ENCODE measurements around the gene ROBO4. TPM values are rescaled to one million over a fixed set of nuclear protein-coding genes. Genes with fewer than 3 reads are reported as not detected.

ROBO4 gene
- total and polyA plus RNA-seq, 11 donors, result 16.3 to 63.5 (median 21.8) TPM

DNA sequence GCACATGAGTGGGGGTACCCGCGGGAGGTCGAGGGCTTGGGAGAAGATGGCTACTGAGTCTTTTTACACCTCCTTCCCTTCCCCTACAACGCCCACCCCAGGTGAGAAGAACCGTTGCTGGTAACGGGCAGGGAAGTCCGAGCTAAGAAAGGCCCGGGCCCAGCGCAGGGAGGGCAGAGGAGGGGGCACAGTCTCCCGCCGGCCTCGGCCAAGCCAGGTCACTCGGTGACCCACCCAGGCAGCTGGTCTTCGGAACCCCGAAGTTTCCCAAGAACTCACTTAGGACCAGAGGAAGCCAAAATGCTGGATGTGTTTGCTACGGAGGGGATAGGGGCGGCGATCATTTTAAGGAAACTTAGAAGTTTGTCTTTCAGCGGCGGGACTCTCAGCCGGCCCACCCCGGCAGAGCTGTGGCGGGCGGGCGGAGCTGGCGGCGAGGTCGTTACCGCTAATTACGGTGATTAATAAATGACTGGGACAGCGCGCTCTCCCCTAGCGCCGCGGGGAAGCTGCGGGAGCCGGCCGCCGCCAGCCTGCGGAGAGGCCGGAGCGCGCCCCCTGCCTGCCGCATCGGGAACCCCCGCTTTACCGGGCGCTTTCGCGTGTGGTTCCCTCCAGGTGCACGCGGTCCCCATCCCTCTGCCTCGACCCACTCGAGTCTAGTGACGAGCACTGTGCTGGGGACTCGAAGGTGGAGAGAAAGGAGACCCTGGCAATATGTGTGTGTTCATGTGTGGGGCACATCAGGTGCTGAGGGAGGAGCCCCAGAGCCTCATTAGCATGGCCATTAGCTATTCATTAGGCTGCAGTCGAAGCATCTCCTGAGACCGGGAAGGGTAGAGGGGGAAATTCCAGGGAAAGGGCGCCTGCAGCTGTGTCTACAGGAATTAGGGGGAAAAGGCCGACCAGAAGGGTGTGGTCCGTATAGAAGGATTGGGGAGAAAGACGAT lies 31.5 kb downstream of the ROBO4 start:
- TF ChIP-seq, protein P1, sequence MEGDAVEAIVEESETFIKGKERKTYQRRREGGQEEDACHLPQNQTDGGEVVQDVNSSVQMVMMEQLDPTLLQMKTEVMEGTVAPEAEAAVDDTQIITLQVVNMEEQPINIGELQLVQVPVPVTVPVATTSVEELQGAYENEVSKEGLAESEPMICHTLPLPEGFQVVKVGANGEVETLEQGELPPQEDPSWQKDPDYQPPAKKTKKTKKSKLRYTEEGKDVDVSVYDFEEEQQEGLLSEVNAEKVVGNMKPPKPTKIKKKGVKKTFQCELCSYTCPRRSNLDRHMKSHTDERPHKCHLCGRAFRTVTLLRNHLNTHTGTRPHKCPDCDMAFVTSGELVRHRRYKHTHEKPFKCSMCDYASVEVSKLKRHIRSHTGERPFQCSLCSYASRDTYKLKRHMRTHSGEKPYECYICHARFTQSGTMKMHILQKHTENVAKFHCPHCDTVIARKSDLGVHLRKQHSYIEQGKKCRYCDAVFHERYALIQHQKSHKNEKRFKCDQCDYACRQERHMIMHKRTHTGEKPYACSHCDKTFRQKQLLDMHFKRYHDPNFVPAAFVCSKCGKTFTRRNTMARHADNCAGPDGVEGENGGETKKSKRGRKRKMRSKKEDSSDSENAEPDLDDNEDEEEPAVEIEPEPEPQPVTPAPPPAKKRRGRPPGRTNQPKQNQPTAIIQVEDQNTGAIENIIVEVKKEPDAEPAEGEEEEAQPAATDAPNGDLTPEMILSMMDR (IDR thresholded peaks at IDR 0.05), result peak; percentile 65 to 87 (median 79)
- no peak for TF ChIP-seq POLR2A (IDR thresholded peaks at IDR 0.05)
- Histone ChIP-seq H3K4me3 (peak overlapping the region in 11 of 12 donors; percentile 17 to 45 (median 36)), H3K27me3 (peaks cover 54 to 100% (median 90%) of the 10 kb centered on the region in 9 donors), H3K36me3 (no peaks in the 10 kb centered on the region), H3K4me1 (peaks cover 5 to 59% (median 34%) of the 10 kb centered on the region in 12 donors), H3K9me3 (no peaks in the 10 kb centered on the region), H3K27ac (no peak overlapping the region)
- peak in 3 of 4 donors; percentile 37 to 44 (median 37) for ATAC-seq
- peak in 1 of 5 donors; percentile 31 for DNase-seq
- intact Hi-C loops (cut with DNase I), result loop anchor here in 1 of 10 donors (10.0 kb wide), 1 partner anchor 201 kb away; no protein-coding TSS in a partner anchor
- WGBS, 4 donors, result 1 to 3% (median 2%) methylated on average over 21 to 62 of the region's 62 CpGs

DNA sequence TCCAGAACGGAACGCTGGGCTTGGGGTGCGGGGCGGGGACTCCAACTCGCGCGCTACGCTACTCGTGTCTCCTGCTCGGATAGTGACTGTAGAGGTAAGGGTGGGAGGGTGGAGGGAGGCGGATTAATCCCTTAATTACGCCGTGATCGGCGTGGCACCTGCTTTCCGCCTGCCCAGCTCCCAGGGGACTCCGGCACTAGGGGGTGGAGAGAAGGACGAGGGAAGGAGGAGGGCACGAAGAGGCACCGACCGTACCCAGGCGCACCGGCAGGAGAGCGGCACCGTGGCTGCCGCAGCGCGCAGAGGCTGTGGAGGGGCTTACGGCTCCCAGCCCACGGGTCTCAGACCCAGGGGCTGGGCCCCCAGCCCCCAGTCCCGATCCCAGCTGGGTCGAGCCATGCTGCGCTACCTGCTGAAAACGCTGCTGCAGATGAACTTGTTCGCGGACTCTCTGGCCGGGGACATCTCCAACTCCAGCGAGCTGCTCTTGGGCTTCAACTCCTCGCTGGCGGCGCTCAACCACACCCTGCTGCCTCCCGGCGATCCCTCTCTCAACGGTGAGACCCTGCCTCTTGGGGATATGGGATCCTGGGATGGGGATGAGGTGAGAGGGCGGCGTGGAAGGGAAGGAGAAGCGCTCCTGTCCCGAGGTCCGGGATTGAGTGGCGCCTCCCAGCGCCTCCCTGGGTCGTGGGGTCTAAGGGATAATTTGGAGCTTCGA lies 32.3 kb downstream of the ROBO4 start, which contains the start of gene ROBO3:
TSS of gene ROBO3 (plus strand) at position 252 of the 721 bp plus-strand sequence. CDS start at position 398, 146 bp downstream.
- ATAC-seq (no peak), DNase-seq (peak in 1 of 5 donors; percentile 19)
- Histone ChIP-seq H3K4me3 (peak within 1 kb of the TSS in 11 of 12 donors; percentile 17 to 45 (median 36)), H3K9me3 (no peaks in the 10 kb centered on the region), H3K4me1 (peaks cover 5 to 59% (median 34%) of the 10 kb centered on the region in 12 donors), H3K36me3 (no peaks in the 10 kb centered on the region), H3K27me3 (peaks cover 52 to 99% (median 90%) of the 10 kb centered on the region in 9 donors), H3K27ac (no peak within 1 kb of the TSS)
- intact Hi-C loops (cut with DNase I), result loop anchor here in 1 of 10 donors (10.0 kb wide), 1 partner anchor 201 kb away; no protein-coding TSS in a partner anchor
- WGBS, 4 donors, result 2 to 3% (median 2%) methylated on average over 50 to 53 of the region's 53 CpGs
- no peak for TF ChIP-seq POLR2A (IDR thresholded peaks at IDR 0.05)
- TF ChIP-seq, protein P1 (IDR thresholded peaks at IDR 0.05), result no peak

DNA sequence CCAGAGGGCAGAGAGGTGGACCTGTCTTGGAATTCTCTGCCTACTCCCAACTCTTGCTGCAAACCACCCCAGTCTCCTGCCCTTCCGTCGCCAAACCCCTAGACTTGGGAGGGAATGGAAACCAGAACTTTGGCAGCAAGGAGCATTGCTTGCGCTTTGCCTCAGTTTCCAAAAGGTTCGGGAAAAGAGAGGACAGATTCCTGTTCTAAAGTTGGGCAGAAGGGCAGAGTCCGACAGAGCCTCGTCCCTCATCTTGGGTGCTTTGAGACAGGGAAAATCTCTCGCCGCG lies 32.8 kb downstream of the ROBO4 start:
- TF ChIP-seq, protein P1 (IDR thresholded peaks at IDR 0.05), result no peak
- no peak for TF ChIP-seq POLR2A (IDR thresholded peaks at IDR 0.05)
- ATAC-seq, result no peak
- Histone ChIP-seq H3K4me1 (peaks cover 5 to 59% (median 34%) of the 10 kb centered on the region in 12 donors), H3K9me3 (no peaks in the 10 kb centered on the region), H3K27ac (no peak overlapping the region), H3K4me3 (peak overlapping the region in 2 of 12 donors; percentile 41 to 45), H3K27me3 (peaks cover 47 to 99% (median 87%) of the 10 kb centered on the region in 9 donors), H3K36me3 (no peaks in the 10 kb centered on the region)
- WGBS, 4 donors, result 3 to 8% (median 5%) methylated on average over 9 of the region's 9 CpGs
- DNase-seq, result no peak
- intact Hi-C loops (cut with DNase I), result loop anchor here in 1 of 10 donors (10.0 kb wide), 1 partner anchor 200 kb away; no protein-coding TSS in a partner anchor
